Panc1 (cell line): Measurements from ENCODE around the gene KHDC4.
"Not testable (repeated sequence)": the region's sequence is repeated elsewhere in the genome, so short reads cannot be mapped to it uniquely, and the experiment has no call there.

ENCODE experiments used
- POLR2AphosphoS5 ChIP-seq: IDR thresholded peaks from 2 replicates; pipeline ENCODE4 v1.6.1; 2012; ENCODE audit warnings: mild to moderate bottlenecking, low read depth, low read length, moderate library complexity
- SIN3A ChIP-seq: IDR thresholded peaks from 2 replicates; pipeline ENCODE4 v1.6.1; 2012; ENCODE audit warnings: low read depth, mild to moderate bottlenecking, low read length, moderate library complexity, borderline replicate concordance; ENCODE audit not compliant: insufficient read depth
- TF ChIP-seq, protein P1 (sequence below): fragments of 450-650 bp; IDR thresholded peaks from 2 replicates; pipeline ENCODE4 v1.5.1; 2017; ENCODE audit warnings: mild to moderate bottlenecking
- TF ChIP-seq, protein P2 (sequence below), 2 experiments: IDR thresholded peaks; 2 replicates each; pipeline ENCODE4 v1.6.1; 2011 to 2012; ENCODE audit warnings: low read depth in 2 of 2, control low read depth in 1 of 2, low read length in 1 of 2, mild to moderate bottlenecking in 1 of 2, moderate library complexity in 1 of 2; ENCODE audit not compliant: insufficient read depth in 1 of 2

DNA sequence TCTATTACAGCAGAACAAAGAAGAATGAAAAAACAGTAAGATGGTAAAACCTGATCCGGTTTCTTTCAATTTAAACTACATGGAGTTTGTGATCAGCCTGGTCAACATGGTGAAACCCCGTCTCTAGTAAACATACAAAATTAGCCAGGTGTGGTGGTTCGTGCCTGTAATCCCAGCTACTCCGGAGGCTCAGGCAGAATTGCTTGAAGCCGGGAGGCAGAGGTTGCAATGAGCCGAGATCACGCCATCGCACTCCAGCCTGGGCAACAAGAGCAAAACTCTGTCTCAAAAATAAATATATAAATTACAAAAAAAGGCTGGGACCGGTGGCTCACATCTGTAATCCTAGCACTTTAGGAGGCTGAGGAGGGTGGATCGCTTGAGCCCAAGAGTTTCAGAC lies 3.5 kb downstream of the KHDC4 start:
- TF ChIP-seq POLR2AphosphoS5, SIN3A: not testable (repeated sequence)
- TF ChIP-seq, protein P1, sequence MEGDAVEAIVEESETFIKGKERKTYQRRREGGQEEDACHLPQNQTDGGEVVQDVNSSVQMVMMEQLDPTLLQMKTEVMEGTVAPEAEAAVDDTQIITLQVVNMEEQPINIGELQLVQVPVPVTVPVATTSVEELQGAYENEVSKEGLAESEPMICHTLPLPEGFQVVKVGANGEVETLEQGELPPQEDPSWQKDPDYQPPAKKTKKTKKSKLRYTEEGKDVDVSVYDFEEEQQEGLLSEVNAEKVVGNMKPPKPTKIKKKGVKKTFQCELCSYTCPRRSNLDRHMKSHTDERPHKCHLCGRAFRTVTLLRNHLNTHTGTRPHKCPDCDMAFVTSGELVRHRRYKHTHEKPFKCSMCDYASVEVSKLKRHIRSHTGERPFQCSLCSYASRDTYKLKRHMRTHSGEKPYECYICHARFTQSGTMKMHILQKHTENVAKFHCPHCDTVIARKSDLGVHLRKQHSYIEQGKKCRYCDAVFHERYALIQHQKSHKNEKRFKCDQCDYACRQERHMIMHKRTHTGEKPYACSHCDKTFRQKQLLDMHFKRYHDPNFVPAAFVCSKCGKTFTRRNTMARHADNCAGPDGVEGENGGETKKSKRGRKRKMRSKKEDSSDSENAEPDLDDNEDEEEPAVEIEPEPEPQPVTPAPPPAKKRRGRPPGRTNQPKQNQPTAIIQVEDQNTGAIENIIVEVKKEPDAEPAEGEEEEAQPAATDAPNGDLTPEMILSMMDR: not testable (repeated sequence)
- TF ChIP-seq, protein P2, sequence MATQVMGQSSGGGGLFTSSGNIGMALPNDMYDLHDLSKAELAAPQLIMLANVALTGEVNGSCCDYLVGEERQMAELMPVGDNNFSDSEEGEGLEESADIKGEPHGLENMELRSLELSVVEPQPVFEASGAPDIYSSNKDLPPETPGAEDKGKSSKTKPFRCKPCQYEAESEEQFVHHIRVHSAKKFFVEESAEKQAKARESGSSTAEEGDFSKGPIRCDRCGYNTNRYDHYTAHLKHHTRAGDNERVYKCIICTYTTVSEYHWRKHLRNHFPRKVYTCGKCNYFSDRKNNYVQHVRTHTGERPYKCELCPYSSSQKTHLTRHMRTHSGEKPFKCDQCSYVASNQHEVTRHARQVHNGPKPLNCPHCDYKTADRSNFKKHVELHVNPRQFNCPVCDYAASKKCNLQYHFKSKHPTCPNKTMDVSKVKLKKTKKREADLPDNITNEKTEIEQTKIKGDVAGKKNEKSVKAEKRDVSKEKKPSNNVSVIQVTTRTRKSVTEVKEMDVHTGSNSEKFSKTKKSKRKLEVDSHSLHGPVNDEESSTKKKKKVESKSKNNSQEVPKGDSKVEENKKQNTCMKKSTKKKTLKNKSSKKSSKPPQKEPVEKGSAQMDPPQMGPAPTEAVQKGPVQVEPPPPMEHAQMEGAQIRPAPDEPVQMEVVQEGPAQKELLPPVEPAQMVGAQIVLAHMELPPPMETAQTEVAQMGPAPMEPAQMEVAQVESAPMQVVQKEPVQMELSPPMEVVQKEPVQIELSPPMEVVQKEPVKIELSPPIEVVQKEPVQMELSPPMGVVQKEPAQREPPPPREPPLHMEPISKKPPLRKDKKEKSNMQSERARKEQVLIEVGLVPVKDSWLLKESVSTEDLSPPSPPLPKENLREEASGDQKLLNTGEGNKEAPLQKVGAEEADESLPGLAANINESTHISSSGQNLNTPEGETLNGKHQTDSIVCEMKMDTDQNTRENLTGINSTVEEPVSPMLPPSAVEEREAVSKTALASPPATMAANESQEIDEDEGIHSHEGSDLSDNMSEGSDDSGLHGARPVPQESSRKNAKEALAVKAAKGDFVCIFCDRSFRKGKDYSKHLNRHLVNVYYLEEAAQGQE (IDR thresholded peaks at IDR 0.05; ENCODE audit: insufficient read depth in 1 of 2, low read depth in 2 of 2, low read length in 1 of 2): not testable (repeated sequence)
